Endodermal cell (in vitro differentiated cells): ENCODE results near the gene SH3PXD2A. TPM values are rescaled to one million over a fixed set of nuclear protein-coding genes. Genes with fewer than 3 reads are reported as not detected.

Experiments used
- DNase-seq: peaks from one replicate; pipeline ENCODE4 v3.0.0-alpha.2; 2017
- H3K27ac ChIP-seq: 2 replicates; pipeline ENCODE4 v1.5.1; 2013; ENCODE audit warnings: mild to moderate bottlenecking, low read depth, low read length, moderate library complexity
- H3K27me3 ChIP-seq: 2 replicates; pipeline ENCODE4 v1.6.1; 2013; ENCODE audit warnings: mild to moderate bottlenecking, low read length, moderate library complexity; ENCODE audit not compliant: insufficient read depth, control insufficient read depth, poor library complexity, severe bottlenecking
- H3K36me3 ChIP-seq: 2 replicates; pipeline ENCODE4 v1.7.0; 2013; ENCODE audit warnings: mild to moderate bottlenecking, low read length, moderate library complexity; ENCODE audit not compliant: control insufficient read depth, insufficient read depth
- H3K4me1 ChIP-seq: one replicate; pipeline ENCODE4 v1.7.0; 2013; ENCODE audit warnings: low read length; ENCODE audit not compliant: control insufficient read depth, insufficient read depth
- H3K4me3 ChIP-seq: 2 replicates; pipeline ENCODE4 v1.5.1; 2013; ENCODE audit warnings: mild to moderate bottlenecking, low read length, moderate library complexity
- H3K9ac ChIP-seq: 2 replicates; pipeline ENCODE4 v1.6.1; 2013; ENCODE audit warnings: mild to moderate bottlenecking, low read length, moderate library complexity; ENCODE audit not compliant: poor library complexity, severe bottlenecking; ENCODE audit errors: extremely low read depth
- H3K9me3 ChIP-seq: 2 replicates; pipeline ENCODE4 v1.6.1; 2013; ENCODE audit warnings: mild to moderate bottlenecking, low read length, moderate library complexity; ENCODE audit not compliant: control insufficient read depth
- H3K27ac Mint-ChIP-seq: 2 replicates; pipeline ENCODE4 v1.8.0; 2020; ENCODE audit warnings: mixed read lengths
- H3K27me3 Mint-ChIP-seq: 2 replicates; pipeline ENCODE4 v1.8.0; 2021; ENCODE audit warnings: mild to moderate bottlenecking, mixed read lengths; ENCODE audit not compliant: insufficient read depth
- H3K36me3 Mint-ChIP-seq: 2 replicates; pipeline ENCODE4 v1.8.0; 2020; ENCODE audit warnings: low read depth, mixed read lengths
- H3K4me1 Mint-ChIP-seq: 2 replicates; pipeline ENCODE4 v1.8.0; 2020; ENCODE audit warnings: mixed read lengths
- H3K4me3 Mint-ChIP-seq: 2 replicates; pipeline ENCODE4 v1.8.0; 2020; ENCODE audit warnings: mild to moderate bottlenecking, moderate library complexity, mixed read lengths
- H3K9me3 Mint-ChIP-seq: 2 replicates; pipeline ENCODE4 v1.8.0; 2020; ENCODE audit warnings: mild to moderate bottlenecking, mixed read lengths
- CTCF ChIP-seq: fragments of 200-600 bp; sonication (generic); conservative IDR thresholded peaks from 2 replicates; pipeline ENCODE4 v1.5.0; 2021; ENCODE audit warnings: antibody characterized with exemption, mild to moderate bottlenecking
- WGBS, 2 experiments: methylation state at CpG; one replicate each; pipeline versions ENCODE4 v1.1.5 to v1.1.7; 2013; ENCODE audit warnings: missing lambda C conversion rate in 2 of 2, mixed read lengths in 1 of 2; ENCODE audit not compliant: insufficient coverage in 1 of 2, insufficient read length in 1 of 2; 5-methylcytosine and 5-hydroxymethylcytosine counted together
- total RNA-seq, 2 donors: library from RNA; stranded (reverse); fragmentation: NEBNext Ultra II Directional in 1 of 2; extraction: Animal tissue kit (Norgen Biotek cat#: 25700) in 1 of 2; gene quantifications; 2 replicates in 1 of 2; 3 replicates in 1 of 2; pipeline ENCODE4 v1.2.1, GENCODE V29; 2021

Gene SH3PXD2A
- total RNA-seq, 2 donors from 2014 or later, result 15.7 to 22.6 TPM

- H3K27ac Mint-ChIP-seq, result no peak overlapping the region
- H3K9ac ChIP-seq, result no peak overlapping the region
- no peaks in the 10 kb centered on the region for H3K27me3 Mint-ChIP-seq
- DNase-seq, result no peak
- no peaks in the 10 kb centered on the region for H3K36me3 ChIP-seq
- no peaks in the 10 kb centered on the region for H3K27me3 ChIP-seq
- H3K4me1 ChIP-seq, result no peaks in the 10 kb centered on the region
- H3K9me3 ChIP-seq, result no peaks in the 10 kb centered on the region
- 91 to 96% methylated on average over 5 to 6 of the region's 6 CpGs for WGBS, 2 experiments
- no peak overlapping the region for H3K4me3 ChIP-seq
- peaks cover 3% of the 10 kb centered on the region for H3K4me1 Mint-ChIP-seq
- no peak overlapping the region for H3K4me3 Mint-ChIP-seq
- no peak for TF ChIP-seq CTCF
- H3K36me3 Mint-ChIP-seq, result peaks cover 21% of the 10 kb centered on the region
- no peaks in the 10 kb centered on the region for H3K9me3 Mint-ChIP-seq
- no peak overlapping the region for H3K27ac ChIP-seq
Measured at GRCh38 chr10:103599907-103600306, 255.5 kb downstream of the SH3PXD2A start.

- no peaks in the 10 kb centered on the region for H3K9me3 ChIP-seq
- H3K27ac ChIP-seq, result no peak overlapping the region
- no peaks in the 10 kb centered on the region for H3K27me3 Mint-ChIP-seq
- H3K27me3 ChIP-seq, result no peaks in the 10 kb centered on the region
- no peak overlapping the region for H3K4me3 Mint-ChIP-seq
- 78 to 100% methylated on average over 1 to 3 of the region's 3 CpGs for WGBS, 2 experiments
- no peak for TF ChIP-seq CTCF
- H3K9me3 Mint-ChIP-seq, result no peaks in the 10 kb centered on the region
- H3K4me3 ChIP-seq, result no peak overlapping the region
- DNase-seq, result no peak
- peaks cover 15% of the 10 kb centered on the region for H3K36me3 Mint-ChIP-seq
- no peak overlapping the region for H3K9ac ChIP-seq
- H3K27ac Mint-ChIP-seq, result peak overlapping the region; percentile 3
- peaks cover 3% of the 10 kb centered on the region for H3K4me1 Mint-ChIP-seq
- no peaks in the 10 kb centered on the region for H3K36me3 ChIP-seq
- H3K4me1 ChIP-seq, result no peaks in the 10 kb centered on the region
Measured at GRCh38 chr10:103599211-103599610, 256.2 kb downstream of the SH3PXD2A start.

- H3K27me3 Mint-ChIP-seq, result no peaks in the 10 kb centered on the region
- H3K4me3 Mint-ChIP-seq, result no peak overlapping the region
- H3K4me1 Mint-ChIP-seq, result peaks cover 3% of the 10 kb centered on the region
- peak; percentile 90 for TF ChIP-seq CTCF
- Histone ChIP-seq H3K27ac (no peak overlapping the region), H3K4me3 (no peak overlapping the region), H3K27me3 (no peaks in the 10 kb centered on the region), H3K9ac (no peak overlapping the region), H3K4me1 (no peaks in the 10 kb centered on the region), H3K9me3 (no peaks in the 10 kb centered on the region), H3K36me3 (no peaks in the 10 kb centered on the region)
- H3K36me3 Mint-ChIP-seq, result peaks cover 11% of the 10 kb centered on the region
- 20 to 47% methylated on average over 1 to 7 of the region's 7 CpGs for WGBS, 2 experiments
- peak overlapping the region; percentile 3 for H3K27ac Mint-ChIP-seq
- DNase-seq, result peak; percentile 88
- H3K9me3 Mint-ChIP-seq, result no peaks in the 10 kb centered on the region
Measured at GRCh38 chr10:103598654-103599115, 256.7 kb downstream of the SH3PXD2A start.
